Activated CD4-positive, alpha-beta T cell treated with anti-CD3 and anti-CD28 coated beads for 1 hour (primary cell): ENCODE measurements around the gene PHF10.
"Not testable (repeated sequence)": the region's sequence is repeated elsewhere in the genome, so short reads cannot be mapped to it uniquely, and the experiment has no call there.

Experiments
- DNase-seq: peaks from one replicate; pipeline ENCODE4 v3.0.0-alpha.2; 2020

The PHF10 gene

DNA sequence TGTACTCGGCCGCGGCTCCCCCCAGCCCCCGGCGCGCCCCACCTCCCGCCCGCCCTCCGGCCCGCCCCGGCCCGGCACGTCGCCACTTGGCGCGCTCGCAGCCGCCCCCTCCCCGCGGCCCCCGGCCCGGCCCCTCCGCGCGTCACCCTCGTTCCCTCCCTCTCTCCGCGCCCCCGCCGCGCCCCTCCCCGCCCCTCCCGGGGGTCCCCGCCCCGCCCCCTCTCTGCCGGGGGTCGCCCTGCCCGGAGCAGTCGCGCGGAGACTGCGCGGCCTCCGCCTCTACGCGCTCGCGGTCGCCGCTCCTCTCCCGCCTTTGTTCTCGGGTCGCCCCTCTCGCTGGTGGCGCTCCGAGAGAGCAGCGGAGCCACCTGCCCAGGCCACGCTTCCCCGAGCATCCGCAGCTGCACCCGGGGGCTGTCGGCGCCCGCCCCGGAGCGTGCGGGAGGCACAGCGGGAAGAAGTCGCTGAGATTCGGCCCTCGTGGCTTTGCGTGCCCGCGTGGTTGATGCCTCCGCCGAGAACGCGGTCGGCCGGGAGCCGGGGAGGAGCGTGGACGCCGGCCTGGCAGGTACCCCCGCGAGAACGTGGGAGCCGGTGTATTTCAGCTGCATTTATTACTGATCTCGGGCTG, at the start of gene PHF10:
TSS of gene PHF10 (minus strand) at position 7 of the 631 bp plus-strand sequence. CDS start 569 bp downstream, outside the sequence.
- peak; percentile 55 for DNase-seq

DNA sequence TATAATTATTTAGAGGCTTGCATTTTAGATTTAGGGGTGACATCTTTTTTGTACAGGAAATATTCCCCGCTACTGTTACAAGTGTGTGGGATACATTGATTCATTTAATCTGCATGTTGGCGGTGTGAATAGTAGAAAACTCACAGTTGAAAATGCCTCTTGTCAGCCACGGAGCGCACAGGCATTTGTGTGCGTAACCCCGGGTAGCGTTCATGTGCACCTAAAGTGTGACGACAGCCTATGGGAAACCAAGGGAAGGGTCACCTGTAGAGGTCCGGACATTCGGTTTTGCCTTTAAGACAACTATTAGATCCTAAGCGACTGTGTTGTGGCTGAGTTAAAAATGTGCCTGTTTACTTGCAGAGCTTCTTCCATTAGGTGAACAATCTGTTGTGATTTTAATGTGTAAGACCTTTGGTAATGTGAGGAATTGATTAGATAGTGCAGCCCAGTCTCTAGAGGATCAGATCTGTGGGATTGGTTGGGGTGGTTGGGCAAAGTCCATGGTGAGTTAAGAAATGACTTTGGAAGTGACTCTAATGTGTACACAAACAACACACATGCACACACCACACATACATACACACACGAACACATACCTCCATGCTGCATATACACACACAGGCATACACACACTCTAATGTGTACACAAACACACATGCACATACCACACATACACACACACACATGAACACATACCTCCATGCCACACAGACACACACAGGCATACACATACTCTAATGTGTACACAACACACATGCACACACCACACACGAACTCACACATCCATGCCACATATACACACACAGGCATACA, 42.8 kb upstream of the PHF10 start:
- DNase-seq = no peak

DNA sequence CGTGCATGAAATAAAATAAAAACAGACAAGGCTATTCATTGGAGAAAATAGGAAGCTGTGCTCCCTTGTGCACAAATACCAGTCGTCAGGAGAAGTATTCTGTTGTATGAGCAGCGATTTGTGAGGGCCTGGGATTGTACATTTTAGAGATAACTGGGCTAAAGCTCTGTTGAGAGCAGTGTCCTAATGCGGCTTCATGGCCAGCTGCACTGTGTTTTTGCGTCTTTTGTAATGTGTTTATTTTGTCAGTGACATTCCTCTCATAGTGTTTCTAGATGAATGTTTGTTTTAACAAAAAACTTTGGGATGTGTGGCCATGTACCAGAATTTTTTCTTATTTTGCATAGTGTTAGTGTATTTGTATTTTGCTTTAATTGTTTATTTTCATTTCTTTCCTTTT, 41.9 kb upstream of the PHF10 start:
- DNase-seq = no peak

DNA sequence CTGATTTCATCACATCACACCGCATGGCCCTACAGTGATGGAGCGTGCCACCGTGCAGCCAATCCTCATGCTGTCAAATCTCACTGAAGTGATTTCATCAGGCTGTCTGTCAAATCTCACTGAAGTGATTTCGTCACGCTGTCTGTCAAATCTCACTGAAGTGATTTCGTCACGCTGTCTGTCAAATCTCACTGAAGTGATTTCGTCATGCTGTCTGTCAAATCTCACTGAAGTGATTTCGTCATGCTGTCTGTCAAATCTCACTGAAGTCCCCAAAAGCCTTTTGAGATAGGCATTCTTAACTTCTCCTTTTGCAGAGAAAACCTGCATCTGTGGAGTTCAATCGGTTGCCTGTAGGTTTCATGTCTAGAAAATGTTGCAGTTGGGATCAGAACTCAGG, 41.5 kb upstream of the PHF10 start:
- not testable (repeated sequence) for DNase-seq

DNA sequence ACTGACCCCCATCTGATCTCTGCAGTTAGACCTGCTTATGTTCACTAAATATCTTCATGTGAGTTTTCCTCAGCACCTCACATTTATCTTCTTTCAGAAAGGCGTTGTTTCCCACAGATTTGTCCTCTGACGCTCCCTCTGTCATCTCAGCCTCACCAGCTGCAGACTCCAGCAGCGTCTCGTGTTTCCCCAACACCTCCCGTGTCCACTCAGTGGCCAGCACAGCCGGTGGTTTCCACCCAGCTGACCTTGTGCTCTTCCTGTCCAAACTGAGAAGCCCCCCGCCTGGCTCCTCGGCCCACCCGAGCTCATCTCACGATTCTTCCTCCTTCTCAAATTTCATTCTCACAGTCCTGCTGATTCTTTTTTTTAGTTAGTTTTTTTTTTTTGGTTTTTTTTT, 39.6 kb upstream of the PHF10 start:
- DNase-seq = no peak

DNA sequence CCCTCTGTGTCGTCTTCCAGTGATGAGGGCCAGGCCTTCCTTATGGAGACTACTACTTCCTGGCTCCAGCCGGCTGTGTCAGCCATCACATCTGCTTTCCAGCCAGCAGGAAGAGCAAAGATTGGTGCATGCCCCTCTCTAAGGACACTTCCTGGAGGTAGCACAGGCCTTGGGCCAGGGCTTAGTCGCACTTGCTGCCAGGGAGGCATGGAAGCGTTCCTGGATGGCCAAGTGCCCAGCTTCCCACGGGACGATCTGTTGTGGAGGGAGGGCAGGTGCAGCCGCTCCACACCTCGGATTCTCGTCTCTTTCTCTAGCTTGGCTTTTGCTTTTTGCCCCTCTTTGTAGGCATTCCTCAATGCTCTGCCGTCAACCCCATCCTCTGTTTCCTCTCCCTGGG, 39.0 kb upstream of the PHF10 start:
- DNase-seq = no peak

DNA sequence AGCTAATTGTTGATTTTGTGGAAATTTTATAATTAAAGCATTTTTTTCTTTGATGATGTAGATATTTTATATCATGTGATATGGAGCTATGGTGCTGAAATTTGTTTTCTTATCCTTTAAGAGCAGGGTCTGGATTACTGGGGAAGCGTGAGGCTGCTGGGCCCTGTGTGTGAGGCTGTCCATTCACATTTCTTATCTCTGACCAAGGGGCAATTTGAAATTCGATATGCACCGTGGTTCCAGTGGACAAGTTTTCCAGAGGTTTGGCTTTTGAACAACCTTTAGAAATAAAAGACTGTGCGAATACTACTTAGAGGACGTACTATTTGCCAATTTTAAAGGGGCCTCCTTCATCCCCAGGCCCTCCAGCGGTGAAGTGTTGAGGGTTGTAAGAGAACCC, 30.9 kb upstream of the PHF10 start:
- DNase-seq = no peak

DNA sequence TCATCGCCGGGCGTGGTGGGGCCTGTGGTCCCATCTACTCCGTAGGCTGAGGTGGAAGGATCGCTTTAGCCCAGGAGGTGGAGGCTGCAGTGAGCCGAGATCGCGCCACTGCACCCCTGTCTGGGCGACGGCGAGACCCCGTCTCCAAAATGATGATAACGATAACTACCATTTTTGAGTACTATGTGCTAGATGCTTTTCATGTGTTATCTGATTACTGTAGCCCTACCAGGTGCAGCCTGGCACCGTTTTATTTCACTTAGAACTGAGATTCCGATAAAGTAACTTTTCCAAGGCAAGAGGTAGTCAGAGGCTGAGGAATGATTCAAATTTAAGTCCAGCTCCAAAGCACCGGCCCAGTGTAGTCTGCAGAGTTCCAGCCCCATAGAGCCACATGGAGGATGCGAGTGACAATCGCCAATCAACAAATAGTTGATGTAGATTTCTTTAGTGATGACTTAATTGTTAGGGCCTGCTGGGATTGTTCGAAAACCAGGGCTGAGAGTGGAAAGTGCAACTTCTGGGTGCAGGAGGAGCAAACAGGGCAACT, 27.8 kb upstream of the PHF10 start:
- DNase-seq = no peak

DNA sequence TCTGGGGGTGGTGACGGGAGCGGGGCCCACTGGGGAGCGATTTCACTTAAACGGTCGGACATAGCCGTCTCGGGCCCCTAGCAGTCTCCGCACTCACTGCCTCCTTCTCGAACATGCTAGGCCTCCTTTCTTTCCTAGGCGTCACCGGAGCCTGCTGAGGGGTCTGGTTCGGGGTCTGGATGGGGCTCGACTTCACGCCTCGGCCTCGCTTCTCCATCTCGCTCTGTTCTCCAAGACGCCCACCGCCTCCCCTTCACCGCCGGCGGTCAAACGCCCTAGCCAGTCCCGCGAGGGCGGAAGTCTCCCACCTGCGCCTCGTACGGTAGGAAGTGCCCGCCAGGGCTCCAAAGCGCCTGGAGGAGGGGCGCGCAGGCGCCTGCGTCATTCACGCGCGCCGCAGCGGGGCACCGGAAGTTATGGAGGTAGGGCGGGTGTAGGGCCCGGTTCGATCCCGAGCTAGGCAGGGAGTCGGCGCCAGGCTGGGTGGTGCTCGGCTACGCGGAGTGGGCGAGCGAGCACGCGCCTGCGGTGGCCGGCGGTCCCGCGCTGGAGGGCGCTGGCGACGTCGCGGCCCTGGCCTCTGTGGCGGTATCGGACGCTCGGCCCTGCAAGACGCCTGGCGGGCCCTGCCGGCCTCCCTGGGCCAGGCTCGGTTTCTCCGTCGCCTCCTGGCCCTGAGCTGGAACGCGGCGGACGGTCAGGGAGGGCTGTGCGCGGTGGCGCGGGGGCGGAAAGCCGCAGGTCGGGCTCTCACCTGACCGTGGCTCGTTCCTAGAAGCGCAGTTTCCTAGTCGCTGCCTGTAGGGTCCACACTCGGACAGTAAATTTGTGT, 27.2 kb upstream of the PHF10 start, which contains the start of the genes DYNLT2 and ERMARD:
TSS of gene DYNLT2 (minus strand) at position 331 of the 832 bp plus-strand sequence. CDS start at position 217, 114 bp downstream.
TSS of gene ERMARD (plus strand) at position 381 of the 832 bp plus-strand sequence. CDS start at position 417, 36 bp downstream.
- peak; percentile 91 for DNase-seq

DNA sequence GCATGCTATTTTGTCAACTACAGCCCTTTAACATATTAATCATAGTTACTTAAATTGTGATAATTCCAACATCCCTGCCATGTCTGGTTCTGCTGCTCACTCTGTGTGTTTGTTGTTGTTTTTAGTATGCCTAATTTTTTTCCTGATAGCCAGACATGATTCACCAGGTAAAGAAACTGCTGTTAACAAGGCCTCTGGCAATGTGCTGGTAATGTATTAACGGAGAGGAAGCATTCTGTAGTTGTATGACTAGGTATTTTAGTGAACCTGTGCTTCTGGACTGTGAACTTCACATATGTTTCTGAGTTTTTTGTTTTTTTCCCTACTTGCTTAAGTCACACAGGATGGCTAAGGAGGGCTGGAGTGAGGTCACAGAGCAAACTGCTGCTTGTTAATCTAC, 22.3 kb upstream of the PHF10 start:
- DNase-seq = no peak

DNA sequence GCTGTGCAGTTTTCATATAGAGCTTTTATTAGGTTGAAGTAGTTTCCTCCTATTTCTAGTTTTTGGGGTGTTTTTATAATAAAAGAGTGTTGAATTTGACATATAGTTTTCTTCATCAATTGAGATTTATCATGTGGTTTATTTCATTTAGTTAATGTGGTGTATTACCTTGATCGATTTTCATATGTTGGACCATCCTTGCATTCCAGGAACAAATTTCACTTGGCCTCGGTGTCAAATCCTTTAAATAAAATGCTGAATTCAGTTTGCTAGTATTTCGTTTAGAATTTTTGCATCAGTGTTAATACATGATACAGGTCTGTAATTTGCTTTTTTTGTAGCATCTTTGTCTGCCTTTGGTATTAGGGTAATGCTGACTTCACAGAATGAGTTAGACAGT, 21.1 kb upstream of the PHF10 start:
- DNase-seq = no peak

DNA sequence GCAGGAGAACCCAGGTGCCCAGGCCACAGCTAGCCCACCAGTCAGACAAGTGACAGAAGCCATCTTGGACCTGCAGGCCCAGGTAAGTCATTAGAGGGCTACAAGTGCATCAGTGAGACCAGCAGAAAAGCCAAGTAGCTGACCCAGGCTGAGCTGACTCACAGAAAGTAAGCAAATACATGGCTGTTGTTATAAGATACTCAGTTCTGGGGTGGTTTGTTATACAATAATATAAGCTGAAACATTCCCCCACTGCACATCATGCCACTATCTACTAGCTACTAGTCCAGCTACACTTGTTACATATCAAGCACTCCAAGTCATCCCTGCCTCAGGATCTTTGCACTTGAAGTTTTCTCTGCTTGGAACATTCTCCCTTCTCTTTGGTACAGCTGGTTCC, 17.0 kb upstream of the PHF10 start:
- DNase-seq = no peak

DNA sequence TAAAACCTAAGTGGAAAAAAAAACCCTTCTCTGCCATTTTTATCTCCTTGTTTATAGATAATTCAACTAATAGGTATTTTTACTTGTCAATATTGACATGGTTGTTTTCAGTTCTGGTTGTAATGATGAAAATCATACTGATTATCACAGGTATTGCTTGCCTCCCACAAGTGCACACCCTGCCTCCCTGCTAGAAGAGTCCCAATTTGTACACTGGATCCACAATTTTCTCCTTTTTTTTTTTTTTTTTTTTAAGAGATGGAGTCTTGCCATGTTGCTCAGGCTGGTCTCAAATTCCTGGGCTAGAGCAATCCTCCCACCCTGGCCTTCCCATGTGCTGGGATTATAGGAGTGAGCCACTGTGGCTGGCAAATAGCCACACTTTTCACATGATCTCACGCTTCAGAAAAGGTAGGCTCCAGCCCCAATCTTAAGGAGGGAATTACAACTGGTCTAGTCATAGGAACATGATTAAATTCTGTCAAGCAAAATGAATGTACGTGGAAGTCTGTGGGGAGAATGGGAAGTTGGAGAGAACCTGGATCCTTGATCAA, 14.8 kb upstream of the PHF10 start:
- DNase-seq = no peak

DNA sequence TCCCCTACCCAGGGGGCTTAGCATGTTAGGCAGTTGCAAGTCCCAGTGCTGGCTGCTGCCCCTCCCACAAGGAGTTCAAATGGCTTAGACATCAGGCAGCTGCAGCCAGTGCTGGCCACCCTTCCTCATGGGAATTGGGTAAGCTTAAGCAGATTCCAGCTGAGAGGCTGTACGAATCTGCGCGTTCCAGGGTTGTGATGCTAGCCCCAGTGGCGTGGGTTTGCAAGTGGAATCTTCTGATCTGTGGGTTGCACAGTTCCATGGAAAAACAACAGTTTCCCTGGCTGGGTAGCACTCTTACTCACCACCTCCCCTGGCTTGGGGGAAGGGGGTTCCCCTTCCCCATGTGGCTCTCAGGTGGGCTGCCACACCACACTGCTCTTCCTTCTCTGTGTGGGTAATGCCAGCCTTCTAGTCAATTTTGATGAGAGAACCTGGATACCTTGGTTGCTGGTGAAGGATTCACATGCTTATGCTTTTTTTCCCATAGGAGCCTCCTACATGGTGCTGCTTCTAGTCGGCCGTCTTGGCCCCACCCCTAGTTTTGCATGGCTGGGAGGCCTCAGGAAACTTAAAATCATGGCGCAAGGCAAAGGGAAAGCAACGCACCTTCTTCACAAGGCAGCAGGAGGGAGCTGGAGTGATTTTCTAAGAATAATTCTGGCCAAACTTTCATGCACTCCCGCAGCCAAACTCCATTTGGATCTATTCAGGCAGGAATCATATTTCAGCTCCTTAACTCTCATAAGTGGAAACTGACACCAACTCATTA, 14.1 kb upstream of the PHF10 start:
- no peak for DNase-seq

DNA sequence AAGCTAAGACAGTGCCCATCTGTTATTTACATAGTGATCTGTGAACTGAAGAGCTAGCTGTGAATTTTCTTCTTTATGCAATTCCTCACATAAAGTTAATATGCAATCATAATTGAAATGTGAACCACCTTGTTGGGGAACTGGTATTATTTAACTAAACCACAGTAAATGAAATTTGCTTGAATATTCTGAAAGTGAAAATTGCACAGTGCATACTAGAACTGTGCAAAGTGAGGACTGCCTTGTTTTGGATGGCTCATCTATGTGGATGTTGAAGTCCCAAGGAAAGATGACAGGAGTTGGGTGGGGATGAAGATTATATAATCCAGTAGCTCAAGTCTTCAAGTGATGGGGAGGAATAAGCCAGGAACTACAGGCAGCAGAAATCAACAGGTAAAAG, 5.7 kb upstream of the PHF10 start:
- no peak for DNase-seq

DNA sequence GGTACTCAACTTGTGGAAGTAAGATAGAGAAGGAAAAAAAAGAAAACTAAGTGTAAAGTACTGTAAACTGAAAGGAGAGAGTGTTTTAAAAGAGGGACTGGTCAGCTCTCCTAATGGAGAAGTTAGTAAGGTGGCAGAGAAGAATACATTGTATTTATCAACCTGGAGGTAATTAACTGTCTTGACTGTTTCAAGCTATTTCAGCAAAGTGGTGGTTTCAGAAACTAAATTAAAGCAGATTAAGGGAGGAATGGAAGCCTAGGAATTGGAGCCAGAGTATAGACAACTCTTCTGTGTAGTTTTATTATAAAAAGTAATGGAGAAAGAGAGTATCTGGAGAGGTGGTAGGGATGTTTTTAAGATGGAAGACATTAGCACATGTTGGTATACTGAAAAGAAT, 2.7 kb upstream of the PHF10 start:
- DNase-seq = no peak

DNA sequence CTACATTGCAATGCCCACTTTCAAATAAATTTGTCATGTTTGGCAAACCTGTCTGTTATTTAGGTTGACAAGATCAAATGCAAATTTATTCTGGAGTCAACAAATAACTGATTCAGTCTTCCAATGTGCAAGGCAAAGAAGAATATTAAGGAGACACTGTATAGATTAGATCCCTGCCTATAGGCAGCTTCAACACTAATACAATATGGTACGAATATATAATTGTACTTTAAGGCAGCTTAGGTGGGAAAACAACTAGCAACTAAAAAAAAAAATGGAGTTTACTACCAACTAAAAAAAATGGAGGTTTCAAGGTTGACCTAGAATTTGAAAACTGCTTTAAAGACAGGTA, 1.7 kb upstream of the PHF10 start:
- DNase-seq = no peak

DNA sequence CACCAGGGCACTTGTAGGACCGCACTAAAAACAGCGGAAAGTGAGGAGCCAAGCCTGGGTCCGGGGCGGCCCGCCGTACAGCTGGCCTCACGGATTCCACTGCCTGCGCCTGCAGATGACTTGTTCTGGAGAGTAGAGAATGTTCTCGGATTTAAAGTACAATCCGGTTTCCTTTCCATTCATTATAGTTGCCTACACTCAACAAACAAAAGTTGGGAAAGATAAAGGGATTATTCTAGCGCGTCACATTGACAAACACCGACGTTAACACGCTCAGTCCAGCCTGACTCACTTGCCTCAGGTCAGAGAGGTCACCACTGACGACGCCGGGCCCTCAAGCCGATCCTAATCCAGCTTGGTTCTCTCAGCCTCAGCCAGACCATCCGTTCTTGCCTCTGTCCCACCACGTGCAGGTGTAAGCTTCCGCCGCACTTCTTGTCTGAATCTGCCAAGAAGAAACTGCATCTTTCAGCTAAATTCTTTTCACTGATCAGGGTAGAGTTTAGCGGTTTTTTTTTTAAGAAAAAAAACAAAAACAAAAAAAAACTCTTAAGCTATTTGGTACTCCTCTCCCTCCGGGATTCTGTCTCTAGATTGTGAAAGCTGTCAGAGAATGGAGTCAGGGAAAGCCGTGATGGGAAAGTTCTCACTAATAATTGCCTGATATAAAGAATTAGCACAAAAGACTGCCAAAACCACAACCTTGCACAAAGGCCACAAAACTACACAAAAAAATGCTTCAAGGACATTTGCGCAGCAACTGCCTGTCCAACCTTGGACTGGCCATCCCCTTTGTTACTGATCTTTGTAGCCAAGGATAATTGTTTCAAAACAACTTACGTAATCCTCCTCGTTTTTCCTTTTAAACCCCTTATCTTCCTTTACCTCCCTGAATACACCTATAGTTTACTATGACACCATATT, 1.1 kb upstream of the PHF10 start:
- DNase-seq = no peak

DNA sequence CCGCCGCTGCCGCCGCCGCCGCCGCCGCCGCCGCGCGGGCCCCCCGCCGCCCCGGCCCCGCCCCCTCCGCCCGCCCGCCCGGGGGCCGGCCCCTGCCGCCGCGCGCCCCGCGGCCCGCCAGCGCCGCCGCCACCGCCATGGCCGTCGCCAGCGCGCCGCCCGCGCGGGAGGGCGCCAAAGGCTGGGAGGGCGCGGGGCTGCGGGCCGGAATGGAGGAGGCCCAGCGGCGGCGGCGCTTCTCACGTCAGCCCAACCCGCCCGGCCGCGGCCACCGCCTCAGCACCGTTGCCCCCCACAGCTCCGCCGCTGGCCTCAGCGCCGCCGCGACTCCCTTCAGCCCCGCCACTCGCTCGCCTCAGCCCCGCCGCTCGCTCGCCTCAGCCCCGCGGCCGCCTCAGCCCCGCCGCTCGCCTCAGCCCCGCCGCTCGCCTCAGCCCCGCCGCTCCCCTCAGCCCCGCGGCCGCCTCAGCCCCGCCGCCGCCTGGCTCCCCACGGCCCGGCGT, 258 bp downstream of the PHF10 start:
- DNase-seq = peak; percentile 19

DNA sequence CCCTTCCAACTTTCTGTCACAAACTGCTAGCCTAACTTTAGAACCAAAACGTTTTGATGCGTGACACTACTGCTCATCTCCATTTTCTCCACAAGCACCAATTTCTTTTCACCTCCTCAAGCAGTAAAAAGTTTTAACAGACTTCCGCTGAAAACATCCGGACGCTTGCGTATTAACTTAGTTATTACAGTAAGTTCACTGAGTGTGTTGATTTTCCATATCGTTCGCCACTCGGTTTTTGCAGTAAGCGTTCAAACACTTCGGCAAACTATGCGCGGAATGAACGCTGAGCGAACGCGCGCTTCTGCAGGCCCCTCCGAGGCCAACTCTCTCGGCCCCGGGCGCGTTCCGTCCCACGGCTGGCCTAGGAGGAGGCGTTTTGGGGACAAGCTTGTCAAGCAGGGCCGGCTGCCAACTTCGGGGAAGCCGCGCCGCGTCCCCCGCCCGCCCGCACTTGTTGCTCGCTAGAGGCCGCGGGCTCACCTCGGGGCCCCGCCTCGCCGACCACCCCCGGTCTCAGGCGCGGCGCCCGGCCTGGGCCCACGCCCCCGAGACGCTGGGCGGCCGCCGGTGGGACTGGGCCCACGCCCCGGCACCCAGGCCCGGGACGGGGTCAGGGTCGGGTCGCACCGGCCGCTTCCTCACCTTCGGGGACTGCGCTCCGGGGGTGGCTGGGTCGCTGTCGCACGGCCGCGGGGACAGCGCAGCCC, 945 bp downstream of the PHF10 start:
- peak; percentile 56 for DNase-seq
